Body of pancreas (tissue), 4 donors: ENCODE results near the gene RAB25. TPM values are rescaled to one million over a fixed set of nuclear protein-coding genes. Genes with fewer than 3 reads are reported as not detected.
A peak's percentile ranks its signal among the peaks of the same experiment; 100 is the strongest.

Experiments
- ATAC-seq: fragments of 150-250 bp; one replicate; pipeline ENCODE4 v1.9.1; 2016
- DNase-seq, 4 donors: peaks; one replicate each; pipeline ENCODE4 v3.0.0-alpha.2; 2019
- H3K27ac ChIP-seq, 4 donors: fragments of 200-600 bp; sonication (generic); 1 replicate in 3 of 4; 2 replicates in 1 of 4; pipeline versions ENCODE4 v1.5.1 to v1.6.1; 2016 to 2019; ENCODE audit warnings: mild to moderate bottlenecking in 1 of 4, mixed read lengths in 1 of 4, moderate library complexity in 1 of 4
- H3K27me3 ChIP-seq, 2 donors: fragments of 200-600 bp; sonication (generic); one replicate each; pipeline ENCODE4 v1.6.0; 2016; ENCODE audit warnings: mild to moderate bottlenecking in 1 of 2
- H3K36me3 ChIP-seq, 2 donors: fragments of 200-600 bp; sonication (generic); replicated peaks in 1 of 2; 2 replicates each; pipeline ENCODE4 v1.5.1; 2016; ENCODE audit warnings: low read depth in 2 of 2; ENCODE audit not compliant: insufficient read depth in 1 of 2
- H3K4me1 ChIP-seq: fragments of 200-600 bp; sonication (generic); one replicate; pipeline ENCODE4 v1.6.0; 2016
- H3K4me3 ChIP-seq, 2 donors: fragments of 200-600 bp; sonication (generic); 1 replicate in 1 of 2; 2 replicates in 1 of 2; pipeline ENCODE4 v1.5.1; 2016 to 2019
- H3K9me3 ChIP-seq, 3 donors: fragments of 200-600 bp; sonication (generic); 1 replicate in 2 of 3; 2 replicates in 1 of 3; pipeline ENCODE4 v1.5.1; 2016
- CTCF ChIP-seq, 7 experiments: fragments of 450-650 bp in 4 of 7; fragments of 200-600 bp in 3 of 7; sonication (generic) in 3 of 7; IDR thresholded peaks; one replicate each; pipeline ENCODE4 v1.5.1; 2016 to 2019; ENCODE audit warnings: antibody characterized with exemption in 7 of 7
- POLR2A ChIP-seq, 3 donors: fragments of 450-650 bp; IDR thresholded peaks; one replicate each; pipeline ENCODE4 v1.6.1; 2016; ENCODE audit warnings: antibody characterized with exemption in 3 of 3, mild to moderate bottlenecking in 2 of 3
- WGBS, 2 donors: methylation state at CpG; one replicate each; pipeline ENCODE4 v1.1.5; 2017; 5-methylcytosine and 5-hydroxymethylcytosine counted together
- intact Hi-C: fragments of 100-400 bp; cut with DNase I; formaldehyde crosslinking; loops from one replicate; pipeline ENCODE4 v1.15.1; 2023
- total RNA-seq, 2 donors: library from RNA; depleted of rRNA; stranded (reverse); fragments of >200 nt; gene quantifications; one replicate each; pipeline ENCODE4 v1.1.0, GENCODE V29; 2016

The RAB25 gene
- total RNA-seq, 2 donors from 2014 or later = 31.3 to 66.7 TPM

GRCh38 chr1:156062189-156062588 lies 1.2 kb downstream of the RAB25 start:
- no peak overlapping the region for H3K4me3 ChIP-seq
- TF ChIP-seq POLR2A (IDR thresholded peaks at IDR 0.05) = peak in 1 of 3 donors; percentile 8
- TF ChIP-seq CTCF (IDR thresholded peaks at IDR 0.05) = no peak
- peak overlapping the region in 3 of 4 donors; percentile 65 to 83 (median 81) for H3K27ac ChIP-seq
- DNase-seq (no peak), ATAC-seq (no peak)
- WGBS, 2 donors = 76 to 83% methylated on average over 3 of the region's 3 CpGs
- H3K36me3 ChIP-seq = no peaks in the 10 kb centered on the region
- no peaks in the 10 kb centered on the region for H3K9me3 ChIP-seq
- intact Hi-C loops = no loop called here
- no peaks in the 10 kb centered on the region for H3K27me3 ChIP-seq
- H3K4me1 ChIP-seq = peaks cover 32% of the 10 kb centered on the region

GRCh38 chr1:156063997-156064285 lies 3.0 kb downstream of the RAB25 start:
- H3K9me3 ChIP-seq = no peaks in the 10 kb centered on the region

GRCh38 chr1:156064615-156065014 lies 3.7 kb downstream of the RAB25 start:
- TF ChIP-seq CTCF (IDR thresholded peaks at IDR 0.05) = no peak
- TF ChIP-seq POLR2A (IDR thresholded peaks at IDR 0.05) = no peak
- 95% methylated on average over 2 of the region's 2 CpGs; no CpG with 5 or more reads in 1 of the 2 donors for WGBS, 2 donors
- H3K9me3 ChIP-seq = no peaks in the 10 kb centered on the region
- H3K27ac ChIP-seq = no peak overlapping the region
- DNase-seq (no peak), ATAC-seq (no peak)
- H3K4me3 ChIP-seq = no peak overlapping the region
- peaks cover 32% of the 10 kb centered on the region for H3K4me1 ChIP-seq
- peaks cover 0 to 1% of the 10 kb centered on the region in 2 donors for H3K36me3 ChIP-seq
- H3K27me3 ChIP-seq = no peaks in the 10 kb centered on the region
- intact Hi-C loops = no loop called here

More at GRCh38 chr1:156063997-156064285, 3.0 kb downstream of the RAB25 start:
- H3K36me3 ChIP-seq = no peaks in the 10 kb centered on the region
- no peak overlapping the region for H3K27ac ChIP-seq
- peaks cover 32% of the 10 kb centered on the region for H3K4me1 ChIP-seq
- DNase-seq (no peak), ATAC-seq (no peak)
- intact Hi-C loops = no loop called here
- H3K4me3 ChIP-seq = no peak overlapping the region
- WGBS, 2 donors = 64 to 68% methylated on average over 2 of the region's 2 CpGs
- H3K27me3 ChIP-seq = no peaks in the 10 kb centered on the region
- TF ChIP-seq POLR2A (IDR thresholded peaks at IDR 0.05) (no peak), CTCF (IDR thresholded peaks at IDR 0.05) (no peak)

- H3K27me3 ChIP-seq = no peaks in the 10 kb centered on the region
- no peak for TF ChIP-seq POLR2A (IDR thresholded peaks at IDR 0.05)
- no peak for ATAC-seq
- no peak overlapping the region for H3K4me3 ChIP-seq
- DNase-seq = no peak
- 77 to 79% methylated on average over 3 of the region's 3 CpGs for WGBS, 2 donors
- intact Hi-C loops = no loop called here
- no peaks in the 10 kb centered on the region for H3K9me3 ChIP-seq
- no peak overlapping the region for H3K27ac ChIP-seq
- peaks cover 30% of the 10 kb centered on the region for H3K4me1 ChIP-seq
- peaks cover 0 to 2% of the 10 kb centered on the region in 2 donors for H3K36me3 ChIP-seq
These were observed 4.3 kb downstream of the RAB25 start for GRCh38 chr1:156065212-156065611.

- DNase-seq = no peak
- WGBS, 2 donors = 80 to 86% methylated on average over 16 of the region's 16 CpGs
- Histone ChIP-seq H3K36me3 (peaks cover 0 to 2% of the 10 kb centered on the region in 2 donors), H3K4me3 (no peak overlapping the region), H3K27me3 (no peaks in the 10 kb centered on the region), H3K27ac (no peak overlapping the region), H3K4me1 (peaks cover 23% of the 10 kb centered on the region), H3K9me3 (no peaks in the 10 kb centered on the region)
- ATAC-seq = no peak
- TF ChIP-seq CTCF (IDR thresholded peaks at IDR 0.05) (no peak), POLR2A (IDR thresholded peaks at IDR 0.05) (no peak)
- intact Hi-C loops = no loop called here
These were observed 4.9 kb downstream of the RAB25 start for GRCh38 chr1:156065871-156066270.
